GM23338 (cell line): Measurements from ENCODE around the gene GSN.

Experiments used
- CREB1 ChIP-seq: fragments of 250-450 bp; sonication (Bioruptor Pico); IDR thresholded peaks from 2 replicates; pipeline ENCODE4 v1.5.0; 2020; ENCODE audit warnings: low read depth, mild to moderate bottlenecking, moderate library complexity
- TF ChIP-seq, protein P1 (sequence below), 2 experiments: fragments of 200-600 bp in 1 of 2; sonication (generic) in 1 of 2; conservative IDR thresholded peaks; 2 replicates each; pipeline versions ENCODE4 v1.5.1 to v1.6.1; 2016 to 2017; ENCODE audit warnings: antibody characterized with exemption in 2 of 2, low read depth in 2 of 2, mild to moderate bottlenecking in 2 of 2, moderate library complexity in 1 of 2

DNA sequence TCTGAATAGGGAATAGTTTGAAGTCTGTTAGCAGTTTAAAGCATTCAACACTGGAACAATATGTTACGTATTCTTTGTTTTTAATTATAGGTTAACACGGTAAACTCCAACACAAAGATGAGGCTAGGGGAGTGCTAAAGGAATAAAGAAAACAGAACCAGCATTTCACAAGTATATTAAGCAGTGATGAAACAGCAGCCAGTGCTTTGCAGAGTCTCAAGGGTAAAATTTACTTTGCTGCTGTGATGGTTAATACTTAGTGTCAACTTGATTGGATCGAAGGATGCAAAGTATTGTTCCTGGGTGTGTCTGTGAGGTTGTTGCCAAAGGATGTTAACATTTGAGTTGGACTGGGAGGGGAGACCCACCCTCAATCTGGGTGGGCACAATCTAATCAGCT is 30.0 kb upstream of the GSN start:
- TF ChIP-seq, protein P1, sequence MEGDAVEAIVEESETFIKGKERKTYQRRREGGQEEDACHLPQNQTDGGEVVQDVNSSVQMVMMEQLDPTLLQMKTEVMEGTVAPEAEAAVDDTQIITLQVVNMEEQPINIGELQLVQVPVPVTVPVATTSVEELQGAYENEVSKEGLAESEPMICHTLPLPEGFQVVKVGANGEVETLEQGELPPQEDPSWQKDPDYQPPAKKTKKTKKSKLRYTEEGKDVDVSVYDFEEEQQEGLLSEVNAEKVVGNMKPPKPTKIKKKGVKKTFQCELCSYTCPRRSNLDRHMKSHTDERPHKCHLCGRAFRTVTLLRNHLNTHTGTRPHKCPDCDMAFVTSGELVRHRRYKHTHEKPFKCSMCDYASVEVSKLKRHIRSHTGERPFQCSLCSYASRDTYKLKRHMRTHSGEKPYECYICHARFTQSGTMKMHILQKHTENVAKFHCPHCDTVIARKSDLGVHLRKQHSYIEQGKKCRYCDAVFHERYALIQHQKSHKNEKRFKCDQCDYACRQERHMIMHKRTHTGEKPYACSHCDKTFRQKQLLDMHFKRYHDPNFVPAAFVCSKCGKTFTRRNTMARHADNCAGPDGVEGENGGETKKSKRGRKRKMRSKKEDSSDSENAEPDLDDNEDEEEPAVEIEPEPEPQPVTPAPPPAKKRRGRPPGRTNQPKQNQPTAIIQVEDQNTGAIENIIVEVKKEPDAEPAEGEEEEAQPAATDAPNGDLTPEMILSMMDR (conservative IDR thresholded peaks at IDR 0.05; ENCODE audit: low read depth in 2 of 2) = no peak
- TF ChIP-seq CREB1 = no peak
